Measurements from ENCODE around the gene TAS1R1. TPM values are rescaled to one million over a fixed set of nuclear protein-coding genes. Genes with fewer than 3 reads are reported as not detected.
A peak's percentile ranks its signal among the peaks of the same experiment; 100 is the strongest.

TAS1R1 gene
- total RNA-seq, 3 donors from 2014 or later (not counting 1 experiment from before 2014, with no cell fraction given), result not detected

GRCh38 chr1:6623269-6623965 is 68.3 kb downstream of the TAS1R1 start:
- no peak for ATAC-seq
- 94% methylated on average over 14 of the region's 14 CpGs for WGBS (ENCODE audit: insufficient coverage)
- H3K27ac Mint-ChIP-seq, result no peak overlapping the region

DNA sequence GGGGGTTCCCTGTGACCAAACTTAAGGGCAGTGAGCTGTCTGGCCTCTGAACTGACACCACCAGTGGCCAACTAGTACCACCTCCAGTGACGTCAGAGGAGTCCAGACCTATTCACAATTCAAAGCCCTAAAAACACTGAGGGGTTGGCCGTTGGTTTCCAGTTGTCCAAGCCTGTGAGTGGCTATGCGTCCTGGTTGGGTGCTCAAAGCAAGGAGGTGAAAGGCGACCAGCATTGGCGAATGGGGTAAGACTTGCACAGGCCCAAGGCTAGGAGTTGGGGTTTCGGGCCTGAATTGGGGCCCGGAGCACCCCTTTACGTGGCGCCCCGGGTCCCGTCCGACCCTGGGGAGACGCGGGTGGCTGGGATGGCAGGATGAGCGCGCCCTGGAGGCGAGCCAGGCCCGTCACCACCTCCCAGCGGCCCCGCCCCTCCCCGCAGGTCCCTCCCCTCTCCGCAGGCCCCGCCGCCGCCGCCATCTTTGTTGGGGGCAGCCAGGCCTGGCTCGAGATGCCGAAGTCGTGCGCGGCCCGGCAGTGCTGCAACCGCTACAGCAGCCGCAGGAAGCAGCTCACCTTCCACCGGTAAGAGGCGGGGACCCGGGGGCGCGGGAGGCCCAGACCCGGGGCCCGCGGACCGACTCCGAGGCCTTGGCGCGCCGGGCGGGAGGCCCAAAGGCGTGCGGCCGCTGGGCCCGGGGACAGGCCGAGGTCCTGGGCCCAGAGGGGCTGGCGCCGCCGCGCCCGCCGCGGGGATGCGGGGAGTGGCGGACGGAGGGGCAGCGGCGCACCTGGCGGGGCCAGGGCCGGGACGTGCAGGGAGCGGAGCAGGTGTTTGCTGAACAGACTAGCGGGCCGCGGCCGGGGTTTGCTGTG is 69.8 kb downstream of the TAS1R1 start, which contains the start of gene THAP3:
TSS of gene THAP3 (plus strand) at position 159 of the 874 bp plus-strand sequence. CDS start at position 510, 351 bp downstream.
- Histone ChIP-seq H3K36me3 (ENCODE audit: control insufficient read depth, insufficient read depth, low read length) (peaks cover 27% of the 10 kb centered on the region), H3K27me3 (ENCODE audit: control insufficient read depth, insufficient read depth, low read length) (no peaks in the 10 kb centered on the region), H3K9me3 (ENCODE audit: control insufficient read depth, insufficient read depth, low read length) (no peaks in the 10 kb centered on the region), H3K27ac (ENCODE audit: low read length) (peak within 1 kb of the TSS; percentile 60), H3K4me1 (ENCODE audit: control insufficient read depth, insufficient read depth, low read length) (peaks cover 23% of the 10 kb centered on the region), H3K4me3 (ENCODE audit: low read length) (peak within 1 kb of the TSS; percentile 57)
- Mint-ChIP-seq H3K27ac (peak within 1 kb of the TSS; percentile 61 to 84), H3K27me3 (ENCODE audit: low read depth in 2 of 2) (no peaks in the 10 kb centered on the region), H3K4me3 (peak within 1 kb of the TSS; percentile 90), H3K9me3 (no peaks in the 10 kb centered on the region), H3K4me1 (peaks cover 30 to 31% of the 10 kb centered on the region in 2 donors), H3K36me3 (no peaks in the 10 kb centered on the region)
- ATAC-seq (peak; percentile 97 to 98 (median 98)), DNase-seq (peak; percentile 82 to 93)
- intact Hi-C loops (cut with micrococcal nuclease), result no loop called here
- TF ChIP-seq CTCF (IDR thresholded peaks at IDR 0.05), result peak; percentile 41
- 2% methylated on average over 73 of the region's 73 CpGs for WGBS (ENCODE audit: insufficient coverage)

More at GRCh38 chr1:6623269-6623965, 68.3 kb downstream of the TAS1R1 start:
- Histone ChIP-seq H3K4me3 (ENCODE audit: low read length) (no peak overlapping the region), H3K27me3 (ENCODE audit: control insufficient read depth, insufficient read depth, low read length) (no peaks in the 10 kb centered on the region), H3K4me1 (ENCODE audit: control insufficient read depth, insufficient read depth, low read length) (peaks cover 23% of the 10 kb centered on the region), H3K36me3 (ENCODE audit: control insufficient read depth, insufficient read depth, low read length) (peaks cover 16% of the 10 kb centered on the region), H3K9me3 (ENCODE audit: control insufficient read depth, insufficient read depth, low read length) (no peaks in the 10 kb centered on the region), H3K27ac (ENCODE audit: low read length) (no peak overlapping the region)
- no peaks in the 10 kb centered on the region for H3K36me3 Mint-ChIP-seq
- H3K27me3 Mint-ChIP-seq (ENCODE audit: low read depth in 2 of 2), result no peaks in the 10 kb centered on the region
- H3K4me1 Mint-ChIP-seq, result peaks cover 23 to 26% of the 10 kb centered on the region in 2 donors
- intact Hi-C loops (cut with micrococcal nuclease), result no loop called here
- peak overlapping the region; percentile 59 for H3K4me3 Mint-ChIP-seq
- DNase-seq, result no peak
- TF ChIP-seq CTCF (IDR thresholded peaks at IDR 0.05), result no peak
- no peaks in the 10 kb centered on the region for H3K9me3 Mint-ChIP-seq

GRCh38 chr1:6625584-6626149 is 70.6 kb downstream of the TAS1R1 start:
- peak overlapping the region; percentile 61 to 84 for H3K27ac Mint-ChIP-seq
- DNase-seq, result peak in 1 of 2 donors; percentile 27
- Histone ChIP-seq H3K27me3 (ENCODE audit: control insufficient read depth, insufficient read depth, low read length) (no peaks in the 10 kb centered on the region), H3K27ac (ENCODE audit: low read length) (no peak overlapping the region), H3K9me3 (ENCODE audit: control insufficient read depth, insufficient read depth, low read length) (no peaks in the 10 kb centered on the region), H3K4me3 (ENCODE audit: low read length) (peak overlapping the region; percentile 57), H3K36me3 (ENCODE audit: control insufficient read depth, insufficient read depth, low read length) (peaks cover 27% of the 10 kb centered on the region), H3K4me1 (ENCODE audit: control insufficient read depth, insufficient read depth, low read length) (peaks cover 23% of the 10 kb centered on the region)
- no peaks in the 10 kb centered on the region for H3K27me3 Mint-ChIP-seq (ENCODE audit: low read depth in 2 of 2)
- ATAC-seq, result peak in 2 of 3 donors; percentile 37 to 43
- TF ChIP-seq CTCF (IDR thresholded peaks at IDR 0.05), result no peak
- peaks cover 31 to 33% of the 10 kb centered on the region in 2 donors for H3K4me1 Mint-ChIP-seq
- intact Hi-C loops (cut with micrococcal nuclease), result no loop called here
- no peaks in the 10 kb centered on the region for H3K36me3 Mint-ChIP-seq
- no peaks in the 10 kb centered on the region for H3K9me3 Mint-ChIP-seq
- 13% methylated on average over 32 of the region's 32 CpGs for WGBS (ENCODE audit: insufficient coverage)
- H3K4me3 Mint-ChIP-seq, result peak overlapping the region; percentile 90
